Karpas-422 (cell line): ENCODE data around the gene ZNF584. TPM values are rescaled to one million over a fixed set of nuclear protein-coding genes. Genes with fewer than 3 reads are reported as not detected.
A peak's percentile ranks its signal among the peaks of the same experiment; 100 is the strongest.

Source experiments
- DNase-seq: peaks from one replicate; pipeline ENCODE4 v3.0.0-alpha.2; 2015
- H2AFZ ChIP-seq: fragments of 200-600 bp; sonication (generic); 2 replicates; pipeline ENCODE4 v1.6.1; 2014; ENCODE audit warnings: antibody characterized with exemption, low read length, mixed read lengths
- H3K27ac ChIP-seq: fragments of 200-600 bp; sonication (generic); 2 replicates; pipeline ENCODE4 v1.5.1; 2014; ENCODE audit warnings: mild to moderate bottlenecking, low read length, moderate library complexity
- H3K27me3 ChIP-seq: fragments of 200-600 bp; sonication (generic); 2 replicates; pipeline ENCODE4 v1.6.1; 2014; ENCODE audit warnings: low read length, mixed read lengths
- H3K36me3 ChIP-seq: fragments of 200-600 bp; sonication (generic); 2 replicates; pipeline ENCODE4 v1.6.1; 2014; ENCODE audit warnings: low read length, mixed read lengths; ENCODE audit not compliant: insufficient read depth
- H3K4me1 ChIP-seq: fragments of 200-600 bp; sonication (generic); 2 replicates; pipeline ENCODE4 v1.6.1; 2014; ENCODE audit warnings: mild to moderate bottlenecking, low read length, mixed read lengths
- H3K4me2 ChIP-seq: fragments of 200-600 bp; sonication (generic); 2 replicates; pipeline ENCODE4 v1.6.1; 2014; ENCODE audit warnings: low read length, low read depth, mild to moderate bottlenecking; ENCODE audit not compliant: poor library complexity, severe bottlenecking
- H3K4me3 ChIP-seq: fragments of 200-600 bp; sonication (generic); 2 replicates; pipeline ENCODE4 v1.5.1; 2014; ENCODE audit warnings: mild to moderate bottlenecking, antibody characterized with exemption, low read length, mixed read lengths
- H3K79me2 ChIP-seq: fragments of 200-600 bp; sonication (generic); 2 replicates; pipeline ENCODE4 v1.6.1; 2014; ENCODE audit warnings: mild to moderate bottlenecking, low read length, mixed read lengths
- H3K9ac ChIP-seq: fragments of 200-600 bp; sonication (generic); 2 replicates; pipeline ENCODE4 v1.6.0; 2014; ENCODE audit warnings: low read length
- H3K9me2 ChIP-seq: fragments of 200-600 bp; sonication (generic), shearing (Covaris generic); replicated peaks from 2 replicates; pipeline ENCODE4 v1.6.0; 2014; ENCODE audit warnings: mild to moderate bottlenecking, low read length, moderate library complexity; ENCODE audit not compliant: insufficient read depth
- H3K9me3 ChIP-seq: fragments of 300-700, 200-600 bp; sonication (generic); 2 replicates; pipeline ENCODE4 v1.6.1; 2014; ENCODE audit warnings: low read length, mixed read lengths
- H4K20me1 ChIP-seq: fragments of 200-600 bp; sonication (generic); 2 replicates; pipeline ENCODE4 v1.6.1; 2014; ENCODE audit warnings: mild to moderate bottlenecking, antibody characterized with exemption, low read length, low read depth; ENCODE audit not compliant: insufficient read depth
- total RNA-seq: library from RNA; depleted of rRNA; stranded (reverse); fragments of >200 nt; shearing (Covaris generic); gene quantifications from 2 replicates; pipeline ENCODE4 v1.2.3, GENCODE V29; 2014; ENCODE audit warnings: low replicate concordance; rRNA removed

ZNF584 gene
- 21.1 and 31.6 TPM in 2 replicates for total RNA-seq

DNA sequence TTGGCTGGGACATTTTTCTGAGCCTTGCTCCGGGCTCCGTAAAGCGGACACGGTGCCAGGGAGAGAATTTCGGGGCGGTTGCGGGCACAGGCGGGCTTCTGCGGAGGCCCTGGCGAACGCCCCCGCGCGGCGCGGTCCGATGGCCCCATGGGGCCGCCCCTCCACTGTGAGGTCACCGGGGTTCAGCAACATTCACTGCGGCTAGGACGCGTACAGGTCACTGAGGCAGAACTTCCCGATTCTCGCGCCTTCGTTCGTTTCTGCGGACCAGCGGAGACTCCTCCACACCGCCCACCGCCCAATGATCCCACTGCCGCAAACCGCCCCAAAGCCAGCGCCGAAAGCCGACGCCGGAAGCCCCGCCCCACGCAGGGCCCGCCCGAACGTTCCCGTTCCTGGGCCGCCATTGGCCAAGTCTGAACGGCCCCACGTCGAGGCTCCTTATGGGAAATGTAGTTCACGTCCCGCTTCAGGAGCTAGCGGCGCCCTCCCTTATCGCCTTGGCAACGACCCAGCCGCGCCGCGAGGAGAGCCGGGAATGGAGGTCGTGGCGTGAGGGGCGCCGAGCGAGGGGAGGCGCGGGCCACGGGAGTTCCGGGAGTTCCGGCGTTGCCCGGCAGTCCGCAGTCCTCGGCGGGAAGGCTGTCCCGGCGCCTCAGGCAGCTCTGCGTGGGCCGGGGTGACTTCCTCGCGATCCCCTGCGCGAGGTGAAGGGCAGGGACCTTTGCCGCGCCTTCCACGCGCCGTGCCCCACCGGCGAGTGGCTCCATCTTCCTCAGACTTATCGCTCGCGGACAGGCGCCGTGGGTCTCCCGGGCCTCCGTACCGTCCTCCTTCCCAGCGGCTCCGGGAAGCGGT lies at the start of gene ZNF584:
Gene ZNF584 (plus strand): TSS at position 498 of the 858 bp plus-strand sequence. CDS start 499 bp downstream, outside the sequence.
- peaks cover 14% of the 10 kb centered on the region for H3K36me3 ChIP-seq
- peaks cover 23% of the 10 kb centered on the region for H3K4me1 ChIP-seq
- DNase-seq, result peak; percentile 100
- H3K9ac ChIP-seq, result peak within 1 kb of the TSS; percentile 78
- peak within 1 kb of the TSS; percentile 74 for H3K4me2 ChIP-seq
- no peaks in the 10 kb centered on the region for H3K27me3 ChIP-seq
- no peaks in the 10 kb centered on the region for H4K20me1 ChIP-seq
- no peaks in the 10 kb centered on the region for H3K9me2 ChIP-seq
- peak within 1 kb of the TSS; percentile 94 for H3K4me3 ChIP-seq
- no peaks in the 10 kb centered on the region for H3K9me3 ChIP-seq
- H2AFZ ChIP-seq, result peak within 1 kb of the TSS; percentile 61; the same call in 1 of the 2 replicates
- peak within 1 kb of the TSS; percentile 60 for H3K27ac ChIP-seq
- H3K79me2 ChIP-seq, result peaks cover 53% of the 10 kb centered on the region

DNA sequence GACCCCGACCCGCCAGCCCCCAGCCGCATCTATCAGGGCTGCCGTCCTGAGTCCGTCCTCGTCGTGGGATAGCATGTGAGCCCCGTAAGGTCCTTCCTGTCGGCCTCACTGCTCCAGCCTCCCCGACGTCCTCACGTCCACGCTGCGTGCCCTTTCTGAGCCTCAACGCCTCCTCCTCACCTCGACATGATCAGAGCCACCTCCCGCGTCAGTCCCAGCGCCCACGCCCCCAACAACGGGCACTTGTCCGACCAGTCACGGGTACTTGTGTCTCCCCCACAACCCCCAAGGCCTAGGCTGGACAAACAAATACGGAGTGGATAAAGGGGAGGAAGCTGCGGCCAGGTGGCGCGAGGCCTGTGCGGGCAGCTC lies 46.6 kb upstream of the ZNF584 start:
- peaks cover 13% of the 10 kb centered on the region for H3K79me2 ChIP-seq

DNA sequence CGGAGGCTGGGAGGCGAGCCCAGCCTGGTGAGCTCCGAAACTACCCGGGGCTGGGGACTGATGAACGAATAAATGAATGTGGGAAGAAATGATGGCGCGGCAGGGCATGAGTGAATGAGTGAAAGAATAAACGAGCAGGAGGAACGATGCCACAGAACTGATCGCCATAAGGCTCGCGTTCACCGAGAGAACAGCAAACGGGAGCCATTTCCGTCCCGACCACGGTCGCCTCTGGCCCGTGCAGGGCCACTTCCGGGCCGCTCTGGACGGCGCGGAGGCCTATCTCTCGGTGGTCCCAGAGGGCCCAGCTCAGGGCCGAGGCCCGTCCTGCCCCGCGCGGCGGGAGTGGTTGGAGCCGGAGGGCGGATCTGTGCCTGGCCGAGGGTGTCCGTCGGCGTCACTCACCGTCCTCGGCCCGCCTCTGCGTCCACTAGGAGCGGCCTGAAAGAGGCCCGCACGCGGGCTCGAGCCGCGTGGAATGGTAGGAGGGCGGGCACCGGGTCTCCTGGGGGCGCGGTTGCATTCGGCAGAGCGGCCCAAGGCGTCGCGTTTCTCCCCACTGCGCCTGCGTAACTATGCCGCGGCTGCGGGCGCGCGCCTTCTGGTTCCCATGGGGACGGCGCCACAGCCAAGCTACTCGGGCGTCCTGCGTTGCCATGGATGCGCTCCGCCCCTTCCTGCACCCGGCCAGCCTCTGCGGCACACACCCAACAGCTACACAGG lies 46.0 kb upstream of the ZNF584 start, which contains the start of gene ZNF497:
Gene ZNF497 (minus strand): TSS at position 480 of the 723 bp plus-strand sequence. CDS start 5,116 bp downstream, outside the sequence.
- Histone ChIP-seq H3K4me3 (peak within 1 kb of the TSS; percentile 96), H3K27me3 (no peaks in the 10 kb centered on the region), H3K4me2 (peak within 1 kb of the TSS; percentile 98), H3K9ac (peak within 1 kb of the TSS; percentile 99), H4K20me1 (no peaks in the 10 kb centered on the region), H3K79me2 (peaks cover 13% of the 10 kb centered on the region), H3K36me3 (no peaks in the 10 kb centered on the region), H3K9me3 (no peaks in the 10 kb centered on the region), H3K9me2 (no peaks in the 10 kb centered on the region), H3K4me1 (peaks cover 17% of the 10 kb centered on the region), H2AFZ (peak within 1 kb of the TSS; percentile 86; the same call in 1 of the 2 replicates), H3K27ac (peak within 1 kb of the TSS; percentile 90)
- DNase-seq, result peak; percentile 100

More for the DNA sequence above, 46.6 kb upstream of the ZNF584 start:
- Histone ChIP-seq H3K9me3 (no peaks in the 10 kb centered on the region), H2AFZ (peak overlapping the region; percentile 86; the same call in 1 of the 2 replicates), H3K27ac (peak overlapping the region; percentile 90), H3K36me3 (no peaks in the 10 kb centered on the region), H3K9me2 (no peaks in the 10 kb centered on the region), H3K27me3 (no peaks in the 10 kb centered on the region), H3K4me3 (peak overlapping the region; percentile 96), H3K9ac (peak overlapping the region; percentile 99), H4K20me1 (no peaks in the 10 kb centered on the region), H3K4me1 (peaks cover 17% of the 10 kb centered on the region), H3K4me2 (peak overlapping the region; percentile 98)
- DNase-seq, result peak; percentile 92

DNA sequence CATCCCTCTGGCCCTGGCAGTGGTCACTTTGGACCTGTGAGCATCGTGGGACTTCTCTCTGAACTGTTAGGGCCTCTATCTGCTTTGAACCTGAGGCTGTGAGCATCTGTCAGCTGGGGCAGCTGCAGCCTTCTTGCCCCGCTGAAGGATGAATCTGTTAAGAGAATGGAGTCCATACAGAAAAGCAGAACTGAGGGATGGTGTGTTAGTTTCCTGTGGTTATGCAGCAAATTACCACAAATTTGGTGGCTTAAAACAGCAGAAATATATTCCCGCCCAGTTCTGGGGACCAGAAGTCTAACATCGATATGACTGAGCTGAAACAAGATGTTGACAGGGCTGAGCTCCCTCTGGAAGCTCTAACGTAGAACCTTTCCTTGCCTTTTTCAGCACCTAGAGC lies 44.3 kb upstream of the ZNF584 start:
- Histone ChIP-seq H3K79me2 (peaks cover 13% of the 10 kb centered on the region), H3K4me1 (peaks cover 17% of the 10 kb centered on the region), H3K27ac (no peak overlapping the region), H3K4me3 (no peak overlapping the region), H4K20me1 (no peaks in the 10 kb centered on the region), H3K4me2 (no peak overlapping the region), H3K9me3 (no peaks in the 10 kb centered on the region), H2AFZ (no peak overlapping the region), H3K9me2 (no peaks in the 10 kb centered on the region), H3K9ac (0 out of 2 replicates have a peak overlapping the region, but pooled peaks have one; percentile 4), H3K27me3 (no peaks in the 10 kb centered on the region), H3K36me3 (no peaks in the 10 kb centered on the region)
- no peak for DNase-seq

DNA sequence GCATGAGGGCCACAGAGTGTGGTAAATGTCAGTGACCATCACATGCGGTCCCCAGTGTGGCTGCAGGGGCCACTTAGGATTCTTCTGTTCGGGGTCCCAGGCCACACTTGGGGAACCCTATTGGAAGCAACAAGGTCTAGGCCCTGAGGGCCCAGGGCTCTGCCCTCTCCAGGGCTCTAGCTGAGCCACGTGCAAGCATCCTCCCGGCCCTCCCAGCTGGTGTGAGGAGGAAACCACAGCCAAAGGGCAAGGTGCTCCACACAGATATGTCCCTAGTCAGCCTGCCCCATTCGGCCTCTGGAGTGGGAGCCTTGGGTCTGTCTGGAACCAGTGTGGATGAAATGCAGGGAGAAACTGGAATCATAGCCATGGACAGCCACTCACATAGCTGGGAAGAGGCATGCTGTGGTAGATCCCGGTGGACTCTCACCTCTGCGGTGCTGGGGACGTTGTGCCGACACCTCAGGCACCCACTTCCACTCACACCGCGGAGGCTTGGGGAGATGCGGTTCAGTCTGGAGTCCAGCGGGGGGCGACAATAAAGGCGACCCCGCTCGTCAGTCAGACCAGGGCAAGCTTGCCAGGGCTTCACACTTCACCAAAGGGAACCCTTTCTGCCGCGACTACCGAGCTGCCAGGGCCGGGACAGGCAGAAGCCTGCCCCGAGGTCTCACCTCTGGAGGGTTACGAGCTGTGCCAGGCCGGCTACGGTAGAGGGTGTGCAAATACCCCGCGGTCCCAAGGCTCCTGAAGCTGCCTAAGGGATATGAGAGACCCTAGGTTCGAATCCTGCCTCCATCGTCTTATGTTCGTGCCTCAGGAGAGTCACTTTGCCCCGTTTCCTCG lies 41.6 kb upstream of the ZNF584 start:
- DNase-seq, result no peak
- H3K9me3 ChIP-seq, result no peaks in the 10 kb centered on the region
- H3K9ac ChIP-seq, result no peak overlapping the region
- no peaks in the 10 kb centered on the region for H3K36me3 ChIP-seq
- no peak overlapping the region for H2AFZ ChIP-seq
- H3K27me3 ChIP-seq, result no peaks in the 10 kb centered on the region
- no peaks in the 10 kb centered on the region for H4K20me1 ChIP-seq
- H3K27ac ChIP-seq, result no peak overlapping the region
- H3K9me2 ChIP-seq, result no peaks in the 10 kb centered on the region
- H3K4me3 ChIP-seq, result no peak overlapping the region
- peaks cover 3% of the 10 kb centered on the region for H3K79me2 ChIP-seq
- H3K4me2 ChIP-seq, result no peak overlapping the region
- peaks cover 7% of the 10 kb centered on the region for H3K4me1 ChIP-seq

DNA sequence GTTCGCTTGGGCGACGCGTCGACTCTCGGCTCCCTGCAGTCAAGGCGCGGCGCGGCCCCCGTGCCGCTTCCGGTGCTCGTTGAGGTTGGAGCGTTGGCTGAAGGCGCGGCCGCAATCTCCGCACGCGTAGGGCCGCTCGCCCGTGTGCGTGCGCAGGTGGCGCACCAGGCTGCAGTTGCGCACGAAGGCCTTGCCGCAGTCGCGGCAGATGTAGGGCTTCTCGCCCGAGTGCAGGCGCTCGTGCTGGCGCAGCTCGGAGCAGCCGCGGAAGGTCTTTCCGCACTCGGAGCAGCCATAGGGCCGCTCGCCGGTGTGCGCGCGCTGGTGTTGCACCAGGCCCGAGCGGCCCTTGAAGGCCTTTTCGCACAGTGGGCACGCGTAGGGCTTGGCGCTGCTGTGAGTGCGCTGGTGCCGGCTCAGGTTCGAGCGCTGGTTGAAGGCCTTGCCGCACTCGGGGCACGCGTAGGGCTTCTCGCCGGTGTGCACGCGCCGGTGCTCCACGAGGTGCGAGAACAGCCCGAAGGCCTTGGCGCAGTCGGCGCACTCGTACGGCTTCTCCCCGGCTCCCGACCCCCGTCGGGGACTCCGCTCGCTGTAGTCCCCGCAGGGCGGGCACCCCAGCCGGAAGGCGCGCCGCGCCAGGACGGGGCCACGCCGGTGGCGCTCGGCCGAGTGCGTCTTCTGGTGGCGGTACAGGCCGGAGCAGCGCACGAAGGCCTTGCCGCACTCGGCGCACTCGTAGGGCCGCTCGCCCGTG lies 40.6 kb upstream of the ZNF584 start:
- Histone ChIP-seq H3K4me2 (no peak overlapping the region), H2AFZ (no peak overlapping the region), H3K4me3 (no peak overlapping the region), H3K36me3 (no peaks in the 10 kb centered on the region), H3K27me3 (no peaks in the 10 kb centered on the region), H3K9ac (no peak overlapping the region), H3K27ac (no peak overlapping the region), H3K9me3 (no peaks in the 10 kb centered on the region), H3K79me2 (no peaks in the 10 kb centered on the region), H3K9me2 (no peaks in the 10 kb centered on the region), H4K20me1 (no peaks in the 10 kb centered on the region), H3K4me1 (peaks cover 6% of the 10 kb centered on the region; the same call in 1 of the 2 replicates)
- DNase-seq, result no peak

DNA sequence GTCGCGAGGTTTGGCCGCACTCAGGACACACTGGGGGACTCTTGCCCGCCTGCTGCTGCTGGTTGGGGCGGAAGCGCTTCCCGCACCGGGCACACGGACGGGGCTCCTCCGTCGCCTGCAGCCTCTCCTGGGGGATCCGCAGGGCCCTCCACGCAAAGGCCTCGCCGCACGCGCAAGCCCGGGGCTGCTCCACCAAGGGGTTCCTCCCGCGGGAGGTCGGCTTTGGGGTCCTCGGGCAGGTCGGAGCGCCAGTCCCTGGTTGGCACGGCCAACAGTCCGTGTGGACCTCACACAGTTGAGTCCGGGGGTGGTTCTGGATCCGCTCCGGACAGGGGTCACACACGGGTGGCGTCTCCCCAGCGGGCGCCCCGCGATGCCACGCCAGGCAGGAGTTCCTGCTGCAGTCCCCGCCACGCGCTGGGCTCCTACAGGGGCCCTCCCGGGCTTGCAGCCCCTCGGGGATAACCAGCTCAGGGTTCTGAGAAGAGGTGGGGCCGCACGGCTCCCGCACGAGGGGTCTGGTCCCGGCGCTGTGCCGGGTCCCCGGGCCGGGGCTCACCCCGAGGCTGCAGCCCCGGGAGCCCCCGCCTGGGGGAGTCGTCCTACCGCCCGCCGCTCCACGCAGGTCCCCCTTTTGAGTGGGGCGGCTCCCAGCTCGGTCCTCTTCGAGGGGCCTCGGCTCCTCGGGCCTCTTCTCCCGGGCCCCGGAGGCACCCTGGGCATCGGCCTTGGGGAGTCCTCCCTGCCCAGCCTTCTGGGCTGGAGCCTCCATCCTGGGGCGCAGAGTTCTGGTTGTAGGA lies 39.7 kb upstream of the ZNF584 start:
- no peak overlapping the region for H3K9ac ChIP-seq
- no peaks in the 10 kb centered on the region for H3K79me2 ChIP-seq
- H3K9me3 ChIP-seq, result no peaks in the 10 kb centered on the region
- H3K4me3 ChIP-seq, result no peak overlapping the region
- no peaks in the 10 kb centered on the region for H3K27me3 ChIP-seq
- no peak overlapping the region for H2AFZ ChIP-seq
- H3K36me3 ChIP-seq, result no peaks in the 10 kb centered on the region
- no peak overlapping the region for H3K27ac ChIP-seq
- no peaks in the 10 kb centered on the region for H3K9me2 ChIP-seq
- no peak for DNase-seq
- H3K4me1 ChIP-seq, result peaks cover 6% of the 10 kb centered on the region; the same call in 1 of the 2 replicates
- H4K20me1 ChIP-seq, result no peaks in the 10 kb centered on the region
- no peak overlapping the region for H3K4me2 ChIP-seq
